Epidermal melanocyte (primary cell): ENCODE measurements around the gene SUSD5.

ENCODE experiments used
- DNase-seq: peaks from one replicate; pipeline ENCODE4 v3.0.0; 2011; ENCODE audit warnings: low spot score; ENCODE audit not compliant: insufficient read length

SUSD5 gene

DNA sequence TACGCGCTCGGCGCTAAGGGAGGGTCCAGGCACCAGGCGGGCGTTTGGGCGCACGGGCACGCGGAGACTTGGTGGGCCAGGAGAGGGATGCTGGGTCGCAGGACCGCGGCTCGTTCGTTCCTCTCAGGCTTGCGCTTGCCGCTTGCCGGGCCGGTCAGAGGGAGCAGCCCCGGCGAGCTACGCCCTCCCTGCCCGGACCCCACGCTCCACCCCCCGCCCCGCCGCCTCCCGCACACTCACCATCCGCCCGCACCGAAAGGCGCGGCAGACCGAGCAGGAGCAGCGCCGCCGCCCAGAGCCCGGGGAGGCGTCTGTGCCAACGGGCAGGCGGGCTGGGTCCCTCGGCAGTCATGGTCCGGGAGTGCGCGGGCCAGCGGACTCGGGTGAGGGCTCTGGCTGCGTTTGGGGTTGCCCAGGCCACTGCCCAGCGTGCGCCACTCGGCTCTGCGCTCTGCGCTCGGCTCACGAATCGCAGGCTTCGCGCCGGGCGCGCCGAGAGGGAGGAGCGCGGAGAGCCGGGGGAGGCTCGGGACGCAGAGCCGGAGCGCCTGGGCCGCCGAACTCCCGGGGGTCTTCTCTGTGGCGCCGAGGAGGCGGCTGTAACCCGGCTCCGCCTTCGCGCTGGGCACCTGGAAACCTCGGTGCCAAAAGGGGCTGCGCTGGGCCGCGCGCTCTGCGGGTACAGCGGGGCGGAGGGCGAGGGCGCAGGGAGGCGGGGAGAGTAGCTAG, at the start of gene SUSD5:
Gene SUSD5, minus strand, starts transcription at position 365 of the 729 bp plus-strand sequence. Its CDS starts 13 bp downstream, at position 352.
- peak; percentile 41 for DNase-seq

DNA sequence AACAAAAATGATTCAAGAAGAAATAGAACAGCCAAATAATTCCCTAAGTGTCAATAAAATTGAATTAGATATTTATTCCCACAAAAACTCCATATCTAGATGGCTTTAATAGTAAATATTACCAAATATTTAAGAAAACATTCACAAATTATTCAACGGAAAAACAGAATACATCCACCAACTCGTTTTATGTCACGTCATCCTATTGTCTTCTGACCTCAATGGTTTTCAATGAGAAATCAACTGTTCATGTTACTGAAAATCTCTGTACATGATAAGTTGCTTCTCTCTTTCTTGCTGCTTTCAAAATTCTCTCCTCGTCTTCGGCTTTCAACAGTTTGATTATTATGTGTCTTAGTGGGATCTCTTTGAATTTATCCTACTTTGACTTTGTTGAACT, 41.5 kb upstream of the SUSD5 start:
- no peak for DNase-seq

DNA sequence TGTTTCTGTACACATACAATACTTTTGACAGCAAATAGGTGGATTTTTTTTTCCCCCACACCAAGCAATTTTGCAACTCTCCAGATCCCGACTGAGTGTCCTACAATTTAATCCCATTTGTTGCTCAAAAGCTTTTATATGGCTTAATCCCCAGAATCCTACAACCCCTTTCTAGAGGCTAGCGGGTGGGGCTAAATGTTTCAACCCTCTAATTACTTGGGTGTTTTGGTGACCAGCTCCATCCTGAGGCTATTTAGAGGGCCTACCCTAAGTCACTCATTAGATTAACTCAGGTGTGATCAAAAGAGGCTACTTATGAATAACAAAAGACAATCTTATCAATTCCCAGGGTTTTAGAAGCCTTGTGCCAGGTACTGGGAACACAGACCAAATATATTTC, 37.6 kb upstream of the SUSD5 start:
- DNase-seq: no peak

DNA sequence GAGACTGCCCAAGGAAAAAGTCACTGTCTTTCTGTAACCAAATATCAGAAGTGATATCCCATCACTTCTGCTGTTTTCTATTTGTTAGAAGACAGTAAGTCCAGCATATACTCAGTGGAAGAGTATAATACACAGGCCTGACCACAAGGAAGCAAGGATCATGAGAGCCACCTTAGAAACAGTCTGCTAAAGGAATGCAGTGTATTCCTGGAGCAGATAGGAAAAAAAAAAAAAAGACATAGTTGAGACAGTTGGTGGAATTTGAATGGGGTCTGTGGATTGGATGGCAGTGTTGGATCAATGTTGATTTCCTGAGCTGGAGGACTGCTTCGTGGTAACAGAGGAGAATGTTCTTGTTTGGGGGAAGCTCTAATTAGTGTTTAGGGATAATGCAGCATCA, 32.1 kb upstream of the SUSD5 start:
- DNase-seq: no peak

DNA sequence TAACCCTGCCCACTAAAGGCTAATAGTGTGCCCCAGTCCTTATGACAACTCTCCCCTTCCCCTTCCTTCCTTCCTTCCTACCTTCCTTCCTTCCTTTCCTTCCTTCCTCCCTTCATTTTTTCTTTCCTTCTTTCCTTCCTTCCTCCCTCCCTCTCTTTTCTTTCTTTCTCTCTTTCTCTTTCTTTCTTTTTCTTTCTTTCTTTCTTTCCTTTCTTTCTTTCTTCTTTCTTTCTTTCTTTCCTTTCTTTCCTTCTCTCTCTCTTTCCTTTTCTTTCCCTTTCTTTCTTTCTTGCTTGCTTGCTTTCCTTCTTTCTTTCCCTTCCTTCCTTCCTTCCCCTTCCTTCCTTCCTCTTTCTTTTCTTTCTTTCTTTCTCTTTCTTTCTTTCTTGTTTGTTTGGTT, 28.2 kb upstream of the SUSD5 start:
- DNase-seq: no peak

DNA sequence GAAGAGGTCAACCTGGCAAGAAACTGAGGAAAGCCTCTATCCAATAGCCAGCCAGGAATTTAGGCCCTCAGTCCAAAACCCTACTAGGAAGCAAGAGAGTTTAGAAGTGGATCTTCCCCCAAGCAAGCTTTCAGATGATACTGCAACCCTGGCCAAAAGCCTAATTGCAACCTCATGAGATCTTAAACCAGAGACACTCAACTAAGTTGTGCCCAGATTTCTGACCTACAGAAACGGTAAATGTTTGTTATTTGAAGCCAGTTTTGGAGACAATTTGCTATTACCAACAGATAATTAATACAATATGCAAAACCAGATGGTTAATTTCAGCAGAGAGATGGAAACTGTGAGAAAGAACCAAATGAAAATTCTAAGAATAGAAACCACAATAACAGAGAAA, 21.7 kb upstream of the SUSD5 start:
- DNase-seq: no peak

DNA sequence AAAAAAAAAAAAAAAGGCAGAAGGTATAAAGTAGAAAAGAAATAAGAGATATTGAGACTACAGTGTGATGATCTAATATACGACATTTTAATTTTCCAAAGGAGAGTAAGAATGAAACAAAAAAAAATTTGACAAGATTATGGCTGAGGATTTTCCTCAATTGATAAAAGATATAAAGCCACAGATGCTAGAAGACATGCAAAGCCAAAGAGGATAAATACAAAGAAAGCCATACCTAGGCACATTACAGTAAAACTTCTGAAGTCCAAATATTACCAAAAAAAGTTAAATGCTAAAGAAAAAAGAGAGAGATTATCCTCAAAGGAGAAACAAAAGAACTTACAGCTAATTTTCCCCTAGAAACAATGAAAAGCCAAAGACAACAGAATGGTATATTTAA, 20.3 kb upstream of the SUSD5 start:
- DNase-seq: no peak

DNA sequence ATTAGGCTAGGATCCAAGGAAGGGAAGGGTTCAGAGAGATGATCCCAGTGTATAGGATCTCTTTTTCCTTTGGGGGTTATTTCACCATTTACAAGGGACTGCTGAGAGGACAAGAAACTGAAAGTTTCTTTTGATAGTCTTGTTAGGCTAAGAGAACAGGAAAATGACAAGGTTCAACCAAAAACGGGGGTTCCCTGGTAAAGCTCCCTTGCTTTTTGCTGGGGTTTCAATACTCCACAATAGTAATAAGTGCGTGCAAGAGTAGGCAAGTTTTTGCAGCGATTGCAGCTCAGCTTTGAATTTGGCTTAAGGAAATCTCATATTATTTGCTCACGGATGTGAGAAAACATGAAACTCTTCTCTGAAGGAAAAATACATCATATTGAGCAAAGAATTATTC, 18.8 kb upstream of the SUSD5 start:
- DNase-seq: no peak

DNA sequence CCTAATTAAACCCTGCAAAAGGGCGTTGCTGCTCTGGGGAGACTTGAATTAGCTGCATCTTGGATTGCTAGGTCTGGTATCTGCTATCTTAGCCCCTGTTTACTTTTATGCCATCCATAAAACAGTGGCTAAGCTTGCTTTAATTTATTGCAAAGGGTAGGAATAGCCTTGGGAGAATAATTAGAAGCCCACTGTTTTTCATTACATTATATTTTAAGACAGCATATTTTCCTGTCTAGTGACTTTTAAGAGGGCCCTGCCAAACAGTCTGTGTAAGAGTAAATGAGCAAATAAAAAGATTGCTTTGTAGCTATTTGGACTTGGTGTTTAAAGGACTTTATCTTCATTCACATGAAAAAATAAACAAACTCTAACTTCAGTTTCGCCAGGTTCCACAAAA, 17.4 kb upstream of the SUSD5 start:
- no peak for DNase-seq

DNA sequence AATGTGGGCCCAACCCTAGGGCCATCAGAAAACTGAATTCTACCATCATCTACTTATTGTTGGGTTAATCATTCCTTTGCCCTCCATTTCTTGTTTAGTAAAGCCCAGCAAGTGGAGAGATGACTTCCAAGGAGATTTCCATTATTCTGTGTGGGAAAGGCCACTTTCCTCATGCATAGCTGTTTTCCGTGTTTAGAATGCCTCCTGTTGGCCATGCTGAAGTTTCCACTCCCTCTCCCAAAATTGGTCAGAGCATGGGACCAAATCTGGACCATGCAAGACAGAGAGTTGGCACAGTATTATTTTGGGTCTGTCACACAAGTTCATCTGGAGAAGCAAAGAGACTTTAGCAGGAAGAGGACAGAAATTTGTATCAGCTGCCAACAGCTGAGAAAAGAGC, 15.3 kb upstream of the SUSD5 start:
- DNase-seq: no peak

DNA sequence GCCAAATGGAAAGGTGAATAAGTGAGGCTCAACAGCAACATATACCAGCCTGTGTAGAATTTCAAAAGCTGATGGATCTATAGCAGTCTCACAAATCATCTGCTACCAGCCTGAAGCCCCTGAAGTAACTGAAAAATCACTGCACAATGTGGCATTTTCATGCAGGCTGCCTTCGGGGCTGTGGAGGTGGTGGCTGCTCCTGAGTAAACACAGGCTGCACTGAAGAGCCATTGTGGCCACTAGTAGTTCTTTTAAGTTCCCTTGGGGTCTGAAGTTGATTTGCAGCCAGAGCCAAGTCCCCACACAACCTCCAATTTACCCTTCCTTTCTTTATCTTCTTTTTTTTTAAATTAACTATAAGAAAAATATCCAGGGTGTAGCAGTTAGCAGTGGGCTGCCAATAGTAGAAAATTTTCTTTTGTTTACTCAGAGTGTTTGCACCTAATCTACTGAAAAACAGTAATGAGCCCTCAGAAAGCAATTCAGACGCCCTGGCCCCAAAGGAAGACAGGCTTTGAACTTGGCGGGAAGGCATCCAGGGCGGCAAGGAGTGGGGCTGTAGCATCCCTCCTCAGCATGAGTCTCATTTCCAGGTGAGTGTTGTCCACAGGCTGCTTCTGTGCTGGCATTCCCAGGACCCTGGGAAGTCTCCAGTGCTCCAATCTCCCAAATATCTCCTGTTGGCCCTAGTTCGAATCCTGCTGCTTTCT, 13.3 kb upstream of the SUSD5 start:
- no peak for DNase-seq

DNA sequence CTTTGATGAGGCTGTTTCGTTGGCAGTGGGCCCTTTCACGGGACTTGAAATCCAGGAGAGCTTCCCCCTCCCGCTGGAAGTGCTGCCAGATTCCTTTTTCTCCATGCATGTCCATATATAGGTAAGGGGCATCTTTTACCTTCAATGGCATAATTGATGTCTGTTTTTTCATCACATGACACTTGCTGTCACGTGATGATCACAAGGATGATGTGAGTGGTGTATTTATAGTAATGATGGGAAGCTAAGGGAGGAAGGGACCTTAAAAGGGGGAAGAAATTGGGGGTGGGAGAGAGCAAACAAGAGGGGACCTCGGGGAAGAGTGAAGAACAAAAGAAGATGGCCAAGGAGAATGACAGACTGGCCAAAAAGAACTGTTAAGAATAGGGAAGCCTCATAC, 11.3 kb upstream of the SUSD5 start:
- no peak for DNase-seq

DNA sequence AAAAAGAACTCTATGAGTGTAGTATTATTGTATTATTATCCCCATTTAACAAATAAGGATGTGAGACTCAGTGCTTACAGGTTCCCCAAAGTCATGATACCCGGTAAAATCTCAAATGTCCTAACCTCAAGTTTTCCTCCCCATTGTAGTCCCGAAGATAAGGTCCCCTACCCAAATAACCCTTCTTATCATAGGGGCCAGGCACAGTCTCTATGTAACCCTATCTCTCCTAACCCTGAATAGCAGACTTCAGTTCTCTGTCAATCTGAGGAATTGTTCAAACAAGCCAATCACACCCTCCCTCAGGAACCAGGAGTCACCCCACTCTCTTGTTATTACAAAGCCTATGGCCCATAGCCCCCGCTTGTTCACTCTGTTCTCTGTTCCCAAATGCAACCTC, 10.5 kb upstream of the SUSD5 start:
- DNase-seq: no peak

DNA sequence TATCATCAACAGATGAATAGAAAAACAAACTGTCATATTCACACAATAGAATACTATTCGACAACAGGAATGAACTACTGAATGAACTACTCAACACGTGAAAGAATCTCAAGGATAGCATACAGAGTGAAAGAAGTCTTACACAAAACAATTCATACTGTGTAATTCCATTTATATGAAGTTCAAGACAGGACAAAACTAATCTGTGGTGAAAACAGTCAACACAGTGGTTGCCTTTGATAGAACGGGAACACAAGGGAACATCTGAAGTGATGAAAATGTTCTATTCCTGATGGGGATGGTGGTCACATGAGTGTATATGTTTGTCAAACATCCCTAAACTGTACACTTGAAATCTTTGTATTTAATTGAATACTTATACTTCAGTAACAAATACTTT, 2.6 kb upstream of the SUSD5 start:
- DNase-seq: peak; percentile 22

DNA sequence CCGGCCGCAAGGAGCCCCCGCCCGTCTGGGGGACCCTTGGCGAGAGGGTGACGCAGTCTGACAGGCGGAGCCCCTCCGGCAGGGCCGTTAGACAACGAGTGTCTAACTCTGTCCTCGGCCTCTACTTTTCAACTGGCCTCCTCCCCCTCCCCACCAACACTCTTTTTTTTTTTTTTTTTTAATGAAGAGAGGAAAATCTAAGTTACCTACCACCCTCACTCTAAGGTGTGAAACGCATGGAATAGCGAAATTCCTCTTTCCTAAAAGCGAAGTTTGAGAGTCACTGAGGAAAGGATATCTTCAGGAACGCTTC, 521 bp upstream of the SUSD5 start:
- no peak for DNase-seq

DNA sequence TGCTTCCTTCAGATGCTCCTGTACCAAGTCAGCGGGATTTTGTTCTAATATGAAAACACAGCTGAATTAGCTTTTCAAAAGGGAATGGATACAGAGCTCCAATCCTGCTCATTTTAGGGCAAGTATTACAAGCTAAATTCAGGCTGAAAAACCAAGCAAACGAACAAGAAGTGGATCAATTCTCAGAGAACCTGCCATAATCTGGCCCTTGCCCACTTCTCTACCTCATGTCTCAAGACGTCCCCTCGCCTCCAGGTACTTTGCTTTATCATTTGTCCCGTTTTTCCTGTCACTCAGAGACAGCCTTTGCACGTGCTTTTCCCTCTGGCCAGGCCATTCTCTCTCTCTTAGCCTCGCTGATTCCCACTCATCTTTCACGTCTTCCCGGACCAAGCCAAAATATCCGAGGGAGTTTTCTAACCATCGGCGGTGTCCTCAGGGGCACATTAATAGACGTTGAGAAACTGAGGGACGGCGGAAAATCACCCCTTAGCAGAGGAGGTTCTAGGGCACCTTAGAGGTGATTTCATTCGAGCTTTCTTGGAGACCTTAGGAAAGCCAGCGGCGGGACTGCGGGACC, 654 bp downstream of the SUSD5 start:
- DNase-seq: no peak

DNA sequence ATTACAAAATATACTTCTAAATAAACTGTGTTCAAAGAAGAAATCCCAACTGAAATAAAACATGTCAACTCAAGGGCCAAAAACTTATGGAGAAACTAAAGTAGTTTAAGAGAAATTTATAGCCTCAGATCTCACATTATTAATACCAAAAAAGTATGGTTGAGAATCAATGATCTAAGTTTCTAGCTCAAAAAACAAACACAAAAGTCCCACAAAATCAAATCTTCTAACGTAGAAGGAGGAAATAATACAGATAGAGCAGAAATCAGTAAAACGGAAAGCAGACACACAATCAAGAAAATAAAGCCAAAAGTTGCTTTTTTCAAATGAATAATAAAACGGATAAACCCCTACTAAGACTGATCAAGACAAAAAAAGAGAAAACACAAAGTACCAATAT, 2.9 kb downstream of the SUSD5 start:
- DNase-seq: no peak

DNA sequence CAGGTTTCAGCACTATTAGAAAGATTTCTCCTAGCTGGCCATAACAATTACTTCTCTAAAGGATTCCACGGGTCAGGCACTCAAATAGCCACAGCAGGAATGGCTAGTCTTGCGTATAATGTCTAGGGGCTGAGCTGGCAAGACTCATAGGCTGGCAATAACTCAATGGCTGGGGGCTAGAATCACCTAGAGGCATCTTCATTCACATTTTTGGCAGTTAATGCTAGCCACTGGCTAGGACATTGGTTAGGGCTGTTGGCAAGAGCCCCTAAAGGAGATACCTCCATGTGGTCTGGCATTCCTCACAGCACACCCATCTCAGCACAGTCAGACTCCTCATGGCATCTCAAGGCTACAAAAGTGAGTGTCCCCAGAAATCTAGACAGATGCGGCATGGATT, 6.2 kb downstream of the SUSD5 start:
- DNase-seq: no peak

DNA sequence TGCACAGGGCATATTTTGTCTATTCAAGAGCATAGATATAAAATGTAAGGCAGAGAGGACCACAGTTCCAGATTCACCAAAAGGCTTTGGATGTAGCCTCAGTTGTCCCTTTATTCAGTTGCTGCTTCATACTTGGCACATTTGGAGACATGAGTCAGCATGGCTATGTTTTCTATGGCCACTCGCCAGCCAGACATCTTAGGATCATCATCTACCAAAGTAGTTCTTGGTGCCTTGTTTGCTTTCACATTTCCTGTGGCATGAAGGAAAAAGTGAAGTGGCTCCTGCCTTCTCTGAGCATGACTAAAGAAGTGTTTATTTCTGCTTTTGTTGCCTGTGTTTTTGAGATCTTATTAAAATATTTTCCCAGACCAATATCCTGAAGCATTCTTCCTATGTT, 7.2 kb downstream of the SUSD5 start:
- DNase-seq: no peak

DNA sequence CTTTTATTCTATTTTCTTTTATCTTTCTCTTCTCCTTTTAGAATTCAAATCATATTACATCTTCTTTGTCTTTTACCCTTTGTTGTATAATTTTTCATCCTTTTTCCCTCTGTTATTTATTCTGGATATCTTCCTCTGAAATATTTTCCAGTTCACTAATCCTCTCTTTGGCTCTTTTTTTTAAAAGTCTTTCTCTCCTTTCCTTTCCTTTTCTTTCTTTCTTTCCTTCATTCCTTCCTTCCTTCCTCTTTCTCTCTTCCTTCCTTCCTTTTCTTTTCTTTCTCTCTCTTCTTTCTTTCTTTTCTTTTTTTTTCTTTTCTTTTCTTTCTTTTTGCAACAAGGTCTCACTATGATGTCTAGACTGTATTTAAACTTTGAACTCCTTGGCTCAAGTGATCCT, 9.3 kb downstream of the SUSD5 start:
- DNase-seq: no peak

DNA sequence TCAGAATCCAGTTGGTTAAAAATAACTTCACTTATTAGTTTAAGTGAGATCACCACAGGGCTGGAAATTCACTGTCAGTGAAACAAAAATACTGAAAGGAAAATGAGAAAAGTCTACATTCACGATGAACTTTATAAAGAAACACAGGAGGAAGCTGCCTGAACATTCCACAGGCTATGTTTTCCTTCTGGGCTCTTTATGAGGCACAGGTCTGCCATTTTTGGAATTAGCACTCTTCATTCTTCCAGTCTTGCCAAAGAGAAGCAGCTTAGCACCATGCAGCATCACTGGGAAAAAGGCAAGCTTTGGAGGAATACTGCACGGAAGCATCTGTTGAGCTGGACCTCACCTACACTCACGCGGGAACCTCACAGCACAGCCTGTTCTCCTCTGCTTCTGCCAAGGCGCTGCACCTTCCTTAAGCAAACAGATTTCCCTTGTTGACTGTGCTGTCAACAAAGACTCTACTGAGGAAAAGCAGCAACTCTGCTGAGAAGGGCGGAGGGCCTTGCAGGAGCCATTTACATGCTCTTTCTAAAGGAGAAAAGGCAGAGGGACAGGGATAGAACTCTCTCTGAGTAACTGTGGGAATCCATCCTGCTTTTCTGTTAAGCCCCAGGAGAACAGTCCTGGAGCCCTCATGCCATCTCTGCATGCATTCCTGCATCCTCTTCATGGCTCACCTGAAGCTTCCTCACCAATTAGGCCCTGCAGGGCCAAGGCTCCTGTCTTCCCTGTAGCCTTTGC, 15.7 kb downstream of the SUSD5 start:
- DNase-seq: no peak

DNA sequence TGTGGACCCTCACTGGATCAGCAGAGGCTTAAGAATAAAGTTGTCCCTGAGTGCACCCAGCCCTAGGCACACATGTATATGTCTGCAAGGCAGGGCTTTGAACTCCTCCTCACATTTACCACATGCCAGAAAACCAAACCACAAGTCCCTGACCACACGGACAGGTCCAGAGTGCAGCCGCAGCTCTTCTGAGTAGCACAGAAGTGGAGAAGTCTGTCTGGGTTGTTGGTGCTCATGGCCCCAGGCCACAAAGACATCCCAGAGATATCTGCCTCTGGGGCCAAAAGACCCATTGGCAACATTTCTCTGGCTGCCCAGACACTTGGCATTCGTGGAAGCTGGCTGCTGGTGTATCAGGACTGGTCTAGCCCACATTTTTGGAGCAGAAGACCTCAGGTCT, 17.4 kb downstream of the SUSD5 start:
- no peak for DNase-seq
